Measurements from ENCODE around the gene HELZ. TPM values are rescaled to one million over a fixed set of nuclear protein-coding genes. Genes with fewer than 3 reads are reported as not detected.

The HELZ gene
- polyA plus RNA-seq, 2 of the 4 experiments (the other 2 are of a cell fraction) = 5.6 to 18.3 TPM

GRCh38 chr17:67281743-67282142, 36.7 kb upstream of the HELZ start (continued):
- TF ChIP-seq HMGXB4 (CRISPR knock-in tag; IDR thresholded peaks at IDR 0.05; ENCODE audit: borderline replicate concordance) (no peak), HES2 (IDR thresholded peaks at IDR 0.05) (no peak), HDAC2 (IDR thresholded peaks at IDR 0.05) (no peak), ZSCAN20 (CRISPR knock-in tag; IDR thresholded peaks at IDR 0.05) (no peak), GATA3 (IDR thresholded peaks at IDR 0.05; ENCODE audit: borderline replicate concordance) (no peak), JUNB (IDR thresholded peaks at IDR 0.05) (no peak), FOSL2 (IDR thresholded peaks at IDR 0.05) (no peak), FOSL2 (CRISPR knock-in tag; IDR thresholded peaks at IDR 0.05) (no peak), MAX (IDR thresholded peaks at IDR 0.05) (no peak)

- no peak overlapping the region for H3K27ac ChIP-seq
These were observed 36.1 kb upstream of the HELZ start for GRCh38 chr17:67281053-67281452.

GRCh38 chr17:67280279-67280678, 35.3 kb upstream of the HELZ start:
- DNase-seq (ENCODE audit: low read depth in 1 of 2, low spot score in 1 of 2) (no peak), FAIRE-seq (no peak), ATAC-seq (no peak)
- 75% methylated on average over 6 of the region's 6 CpGs for WGBS (ENCODE audit: missing lambda C conversion rate)
- CTCF ChIA-PET = interaction anchor here (1.0 to 1.5 kb wide), 5 partner anchors 8 to 552 kb away, joined by 3 to 5 read pairs (median 4); no protein-coding TSS in a partner anchor
- POLR2A ChIA-PET = interaction anchor here (0.6 kb wide), 1 partner anchor 54 kb away, joined by 3 read pairs; no protein-coding TSS in a partner anchor
- Histone ChIP-seq H3K4me3 (no peak overlapping the region), H3K27ac (no peak overlapping the region), H3K4me2 (no peak overlapping the region), H3K9me3 (no peaks in the 10 kb centered on the region), H3K4me1 (no peaks in the 10 kb centered on the region)
- TF ChIP-seq RCOR1 (IDR thresholded peaks at IDR 0.05; ENCODE audit: low read depth, low read length) (no peak), MAFK (IDR thresholded peaks at IDR 0.05; ENCODE audit: partially characterized antibody) (no peak), HOXA7 (CRISPR knock-in tag; IDR thresholded peaks at IDR 0.05) (no peak), POLR2AphosphoS2 (conservative IDR thresholded peaks at IDR 0.05; ENCODE audit: low read length) (no peak), HMGXB4 (CRISPR knock-in tag; IDR thresholded peaks at IDR 0.05; ENCODE audit: borderline replicate concordance) (no peak), CEBPB (IDR thresholded peaks at IDR 0.05) (no peak)

More at GRCh38 chr17:67281053-67281452, 36.1 kb upstream of the HELZ start:
- POLR2A ChIA-PET = no interaction called here
- ATAC-seq = 0 out of 6 replicates have a peak, but pooled peaks of 1 of the 2 experiments have one; percentile 47
- CTCF ChIA-PET = interaction anchor here (1.1 to 1.5 kb wide), 2 partner anchors 9 to 553 kb away, joined by 4 to 5 read pairs; no protein-coding TSS in a partner anchor
- 48% methylated on average over 3 of the region's 3 CpGs for WGBS (ENCODE audit: missing lambda C conversion rate)
- H3K9me3 ChIP-seq = no peaks in the 10 kb centered on the region
- TF ChIP-seq MAFK (IDR thresholded peaks at IDR 0.05; ENCODE audit: partially characterized antibody) (no peak), MYC (IDR thresholded peaks at IDR 0.05; ENCODE audit: borderline replicate concordance, low read length) (no peak), SMC3 (IDR thresholded peaks at IDR 0.05) (no peak), RFX5 (IDR thresholded peaks at IDR 0.05) (no peak), PHF8 (IDR thresholded peaks at IDR 0.05; ENCODE audit: borderline replicate concordance, low read depth) (no peak), NFE2L2 (conservative IDR thresholded peaks at IDR 0.05; ENCODE audit: low read length) (no peak), TFCP2L1 (CRISPR knock-in tag; IDR thresholded peaks at IDR 0.05) (no peak), FOXS1 (CRISPR knock-in tag; IDR thresholded peaks at IDR 0.05) (no peak), ZC3H11A (IDR thresholded peaks at IDR 0.05) (no peak), POLR2AphosphoS2 (conservative IDR thresholded peaks at IDR 0.05; ENCODE audit: low read length) (no peak), ZSCAN20 (CRISPR knock-in tag; IDR thresholded peaks at IDR 0.05) (no peak), FOSL2 (IDR thresholded peaks at IDR 0.05) (no peak), FOSL2 (CRISPR knock-in tag; IDR thresholded peaks at IDR 0.05) (no peak), MAZ (IDR thresholded peaks at IDR 0.05; ENCODE audit: borderline replicate concordance, low read depth, low read length) (no peak), RAD21 (conservative IDR thresholded peaks at IDR 0.05 in 1 of 2, IDR thresholded peaks at IDR 0.05 in 1 of 2) (no peak), KDM5A (IDR thresholded peaks at IDR 0.05) (no peak), GATA3 (IDR thresholded peaks at IDR 0.05; ENCODE audit: borderline replicate concordance) (no peak), E2F6 (IDR thresholded peaks at IDR 0.05; ENCODE audit: borderline replicate concordance, low read depth) (no peak), PBX3 (IDR thresholded peaks at IDR 0.05) (no peak)
- no peak overlapping the region for H3K4me2 ChIP-seq
- H3K4me3 ChIP-seq = no peak overlapping the region
- no peaks in the 10 kb centered on the region for H3K4me1 ChIP-seq
- DNase-seq (ENCODE audit: low read depth in 1 of 2, low spot score in 1 of 2) = no peak
- FAIRE-seq = no peak
